ENCODE measurements around the gene SEMA5A.

GRCh38 chr5:9233035-9233434, 312.8 kb downstream of the SEMA5A start:
- TF ChIP-seq EZH2 (IDR thresholded peaks at IDR 0.05; ENCODE audit: insufficient read depth, low read length) (no peak), CTCF (IDR thresholded peaks at IDR 0.05; ENCODE audit: insufficient read depth, low read depth, low read length) (no peak)

Data from astrocyte (in vitro differentiated cells and primary cell).